ENCODE results near the gene BAZ1A. TPM values are rescaled to one million over a fixed set of nuclear protein-coding genes. Genes with fewer than 3 reads are reported as not detected.

The BAZ1A gene
- total RNA-seq, 4 donors from 2014 or later = 14.6 to 27.3 (median 24.5) TPM

DNA sequence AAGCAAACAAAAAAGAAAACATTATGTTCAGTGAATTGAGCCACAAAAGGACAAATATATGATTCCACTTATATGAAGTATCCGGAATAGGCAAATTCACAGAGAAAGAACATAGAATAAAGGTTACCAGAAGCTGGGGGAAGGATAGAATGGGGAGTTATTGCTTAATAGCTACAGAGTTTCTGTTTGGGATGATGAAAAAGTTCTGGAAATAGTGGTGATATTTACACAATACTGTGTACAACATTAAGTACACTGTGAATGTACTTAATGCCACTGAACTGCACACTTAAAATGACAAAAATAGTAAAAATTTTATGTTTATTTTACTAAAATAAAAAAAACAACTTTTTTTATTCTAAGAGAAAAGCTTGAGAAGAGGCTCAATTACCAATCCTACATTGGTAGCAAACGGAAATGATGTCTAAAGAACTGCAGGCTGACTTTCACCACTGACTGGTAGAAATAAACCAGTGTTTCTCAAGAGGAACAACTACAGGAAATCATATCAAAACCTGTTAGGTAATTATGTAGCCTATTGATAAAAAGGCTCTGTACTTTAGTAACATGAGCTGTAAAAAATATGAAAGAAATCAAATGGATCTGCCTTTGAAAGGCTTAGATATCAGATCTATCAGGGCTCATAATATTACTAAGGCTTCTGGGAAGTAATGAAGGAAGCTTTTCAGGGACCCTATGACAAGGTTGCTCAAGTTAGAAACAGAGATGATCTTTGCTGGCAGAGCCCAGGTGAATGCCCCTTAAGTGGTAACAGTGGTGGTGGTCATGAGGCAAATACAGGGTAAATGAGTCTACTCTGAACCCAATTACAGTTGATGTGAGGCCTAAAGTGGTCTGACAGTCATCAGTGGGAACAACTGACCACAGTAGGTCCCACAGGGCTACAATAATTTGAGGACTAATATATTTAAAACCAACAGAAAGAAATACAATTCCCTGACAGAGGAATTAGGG lies 41.3 kb downstream of the BAZ1A start:
- Histone ChIP-seq H3K4me1 (no peaks in the 10 kb centered on the region), H3K4me3 (no peak overlapping the region), H3K9me3 (no peaks in the 10 kb centered on the region), H3K36me3 (no peaks in the 10 kb centered on the region), H3K27ac (replicated peaks in 1 of 4) (no peak overlapping the region), H3K27me3 (no peaks in the 10 kb centered on the region)
- 86% methylated on average over 2 of the region's 2 CpGs for WGBS
- intact Hi-C loops (cut with DNase I) = no loop called here
- TF ChIP-seq POLR2AphosphoS5 (IDR thresholded peaks at IDR 0.05) (no peak), EP300 (IDR thresholded peaks at IDR 0.05) (no peak), POLR2A (IDR thresholded peaks at IDR 0.05; ENCODE audit: low read depth) (no peak)
- TF ChIP-seq, protein P1, sequence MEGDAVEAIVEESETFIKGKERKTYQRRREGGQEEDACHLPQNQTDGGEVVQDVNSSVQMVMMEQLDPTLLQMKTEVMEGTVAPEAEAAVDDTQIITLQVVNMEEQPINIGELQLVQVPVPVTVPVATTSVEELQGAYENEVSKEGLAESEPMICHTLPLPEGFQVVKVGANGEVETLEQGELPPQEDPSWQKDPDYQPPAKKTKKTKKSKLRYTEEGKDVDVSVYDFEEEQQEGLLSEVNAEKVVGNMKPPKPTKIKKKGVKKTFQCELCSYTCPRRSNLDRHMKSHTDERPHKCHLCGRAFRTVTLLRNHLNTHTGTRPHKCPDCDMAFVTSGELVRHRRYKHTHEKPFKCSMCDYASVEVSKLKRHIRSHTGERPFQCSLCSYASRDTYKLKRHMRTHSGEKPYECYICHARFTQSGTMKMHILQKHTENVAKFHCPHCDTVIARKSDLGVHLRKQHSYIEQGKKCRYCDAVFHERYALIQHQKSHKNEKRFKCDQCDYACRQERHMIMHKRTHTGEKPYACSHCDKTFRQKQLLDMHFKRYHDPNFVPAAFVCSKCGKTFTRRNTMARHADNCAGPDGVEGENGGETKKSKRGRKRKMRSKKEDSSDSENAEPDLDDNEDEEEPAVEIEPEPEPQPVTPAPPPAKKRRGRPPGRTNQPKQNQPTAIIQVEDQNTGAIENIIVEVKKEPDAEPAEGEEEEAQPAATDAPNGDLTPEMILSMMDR (IDR thresholded peaks at IDR 0.05) = no peak
- no peak for DNase-seq (ENCODE audit: extremely low spot score)

- intact Hi-C loops (cut with DNase I) = no loop called here
- Histone ChIP-seq H3K9me3 (no peaks in the 10 kb centered on the region), H3K27ac (replicated peaks in 1 of 4) (no peak overlapping the region), H3K27me3 (no peaks in the 10 kb centered on the region), H3K4me1 (no peaks in the 10 kb centered on the region), H3K4me3 (no peak overlapping the region), H3K36me3 (peaks cover 5 to 30% (median 16%) of the 10 kb centered on the region in 4 donors)
- TF ChIP-seq POLR2AphosphoS5 (IDR thresholded peaks at IDR 0.05) (no peak), EP300 (IDR thresholded peaks at IDR 0.05) (no peak), POLR2A (IDR thresholded peaks at IDR 0.05; ENCODE audit: low read depth) (no peak)
- TF ChIP-seq, protein P1 (IDR thresholded peaks at IDR 0.05) = no peak
- no peak for DNase-seq (ENCODE audit: extremely low spot score)
- 82% methylated on average over 2 of the region's 2 CpGs for WGBS
These were observed 48.5 kb downstream of the BAZ1A start for GRCh38 chr14:34826661-34827060.

DNA sequence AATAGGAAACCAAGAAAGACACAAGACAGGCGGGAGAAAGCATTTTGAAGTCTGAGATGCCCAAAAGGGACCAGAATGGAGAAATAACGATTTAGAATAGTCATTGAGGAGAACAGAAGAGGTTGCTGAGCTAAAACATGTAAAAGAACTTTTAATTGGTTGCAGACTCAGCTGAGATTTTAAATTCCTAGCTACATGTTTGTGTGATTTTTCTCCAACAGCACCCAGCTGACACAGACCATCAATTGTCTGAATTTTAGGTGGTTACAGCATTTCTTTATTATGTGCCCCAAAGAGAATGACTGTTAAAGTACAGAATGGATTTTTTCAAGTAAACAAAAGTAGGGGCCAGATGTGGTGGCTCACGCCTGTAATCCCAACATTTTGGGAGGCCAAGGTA lies 50.3 kb downstream of the BAZ1A start:
- no peaks in the 10 kb centered on the region for H3K27me3 ChIP-seq
- H3K36me3 ChIP-seq = peaks cover 5 to 34% (median 16%) of the 10 kb centered on the region in 4 donors
- no peak overlapping the region for H3K4me3 ChIP-seq
- TF ChIP-seq POLR2AphosphoS5 (IDR thresholded peaks at IDR 0.05) (no peak), POLR2A (IDR thresholded peaks at IDR 0.05; ENCODE audit: low read depth) (no peak), EP300 (IDR thresholded peaks at IDR 0.05) (no peak)
- TF ChIP-seq, protein P1 (IDR thresholded peaks at IDR 0.05) = no peak
- DNase-seq (ENCODE audit: extremely low spot score) = no peak
- no peaks in the 10 kb centered on the region for H3K4me1 ChIP-seq
- no peaks in the 10 kb centered on the region for H3K9me3 ChIP-seq
- WGBS = 90% methylated on average over 3 of the region's 3 CpGs
- H3K27ac ChIP-seq (replicated peaks in 1 of 4) = no peak overlapping the region
- intact Hi-C loops (cut with DNase I) = no loop called here

DNA sequence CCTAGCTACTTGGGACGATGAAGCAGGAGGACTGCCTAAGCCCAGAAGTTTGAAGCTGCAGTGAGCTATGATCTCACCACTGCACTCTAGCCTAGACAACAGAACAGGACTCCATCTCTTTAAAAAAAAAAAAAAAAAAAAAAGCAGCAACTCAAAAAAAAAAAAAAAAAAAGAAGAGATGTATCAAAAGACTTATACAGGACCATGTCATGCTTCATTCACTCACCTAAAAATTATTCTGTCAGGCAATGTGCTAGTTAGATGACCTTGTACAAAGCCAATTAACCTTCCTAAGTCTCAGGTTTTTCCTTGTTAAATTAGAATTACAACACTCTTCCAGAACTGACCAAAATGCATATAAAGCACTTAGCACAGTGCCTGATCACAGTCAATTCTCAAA lies 50.9 kb downstream of the BAZ1A start:
- Histone ChIP-seq H3K9me3 (no peaks in the 10 kb centered on the region), H3K27me3 (no peaks in the 10 kb centered on the region), H3K4me3 (no peak overlapping the region), H3K4me1 (no peaks in the 10 kb centered on the region), H3K36me3 (peaks cover 5 to 34% (median 16%) of the 10 kb centered on the region in 4 donors), H3K27ac (replicated peaks in 1 of 4) (no peak overlapping the region)
- TF ChIP-seq POLR2AphosphoS5 (IDR thresholded peaks at IDR 0.05) (no peak), EP300 (IDR thresholded peaks at IDR 0.05) (no peak), POLR2A (IDR thresholded peaks at IDR 0.05; ENCODE audit: low read depth) (no peak)
- TF ChIP-seq, protein P1 (IDR thresholded peaks at IDR 0.05) = no peak
- 92% methylated on average over 1 of the region's 1 CpG for WGBS
- no peak for DNase-seq (ENCODE audit: extremely low spot score)
- intact Hi-C loops (cut with DNase I) = no loop called here

Measured in esophagus muscularis mucosa (tissue), 4 donors.